K562 (cell line): Measurements from ENCODE around the gene ASIC3. TPM values are rescaled to one million over a fixed set of nuclear protein-coding genes. Genes with fewer than 3 reads are reported as not detected.

Source experiments
- AFF4 ChIP-seq: sonication (generic); formaldehyde crosslinking; IDR thresholded peaks from 2 replicates; pipeline ENCODE4 v1.8.0; 2023; ENCODE audit warnings: mild to moderate bottlenecking, missing genetic modification reagents
- BRF1 ChIP-seq: IDR thresholded peaks from 3 replicates; pipeline ENCODE4 v1.6.1; 2011; ENCODE audit warnings: borderline replicate concordance, mild to moderate bottlenecking; ENCODE audit not compliant: insufficient read length; ENCODE audit errors: extremely low read depth
- CAMTA2 ChIP-seq: fragments of 250-450 bp; sonication (Bioruptor Pico); conservative IDR thresholded peaks from 2 replicates; pipeline ENCODE4 v1.5.1; 2022
- CREBBP ChIP-seq: IDR thresholded peaks from one replicate; pipeline ENCODE4 v1.6.1; 2012; ENCODE audit warnings: low read depth, mild to moderate bottlenecking, control low read depth, inconsistent platforms, low read length
- HMGN3 ChIP-seq: IDR thresholded peaks from 2 replicates; pipeline ENCODE4 v1.6.1; 2011; ENCODE audit warnings: borderline replicate concordance, low read depth, mild to moderate bottlenecking, mixed read lengths, low read length; ENCODE audit not compliant: insufficient read length; ENCODE audit errors: extremely low read depth
- MCM5 ChIP-seq: fragments of 450-650 bp; IDR thresholded peaks from 2 replicates; pipeline ENCODE4 v1.6.1; 2016; ENCODE audit warnings: low read depth
- MTA1 ChIP-seq: fragments of 450-650 bp; IDR thresholded peaks from 2 replicates; pipeline ENCODE4 v1.6.1; 2017; ENCODE audit warnings: borderline replicate concordance
- PHB2 ChIP-seq: fragments of 450-650 bp; IDR thresholded peaks from 2 replicates; pipeline ENCODE4 v1.6.1; 2017; ENCODE audit warnings: low read depth
- SRSF7 ChIP-seq: fragments of 200-400 bp; formaldehyde crosslinking; optimal IDR thresholded peaks from 2 replicates; pipeline ENCODE3; 2017; ENCODE audit warnings: mild to moderate bottlenecking, low read depth, low read length
- TCF3 ChIP-seq: sonication (generic); formaldehyde crosslinking; IDR thresholded peaks from 2 replicates; pipeline ENCODE4 v1.4.0; 2020; ENCODE audit warnings: mild to moderate bottlenecking, missing genetic modification reagents
- TCF7 ChIP-seq: sonication (generic); IDR thresholded peaks from 2 replicates; pipeline ENCODE4 v1.6.1; 2016; ENCODE audit warnings: antibody characterized with exemption, borderline replicate concordance
- ZNF282 ChIP-seq: sonication (generic); formaldehyde crosslinking; IDR thresholded peaks from 2 replicates; pipeline ENCODE4 v1.8.1; 2023; ENCODE audit warnings: missing genetic modification reagents
- ZNF398 ChIP-seq: fragments of 250-450 bp; sonication (Bioruptor Pico); IDR thresholded peaks from 2 replicates; pipeline ENCODE4 v1.8.0; 2021; ENCODE audit warnings: moderate library complexity, mild to moderate bottlenecking, inconsistent platforms
- polyA plus RNA-seq, 8 experiments: library from polyadenylated mRNA; depleted of rRNA in 4 of 8; stranded (reverse) in 5 of 8; unstranded in 3 of 8; fragments of >200 nt; fragmentation: Nextera tagmentation in 2 of 8; fragmentation: Illumina TruSeq in 1 of 8; extraction: Ambion mirVana in 2 of 8; extraction: Trizol in 1 of 8; gene quantifications; 2 replicates each; pipeline versions ENCODE4 v1.2.1 to v1.2.3, GENCODE V29; 2011 to 2014; ENCODE audit warnings: inconsistent platforms in 1 of 8, missing spikeins in 1 of 8
- total RNA-seq, 7 experiments: library from RNA; depleted of rRNA in 6 of 7; stranded (reverse); fragments of >200 nt in 6 of 7; fragmentation: Illumina TruSeq in 2 of 7; extraction: Trizol in 2 of 7; gene quantifications; 2 replicates each; pipeline versions ENCODE4 v1.2.1 to v1.2.3, GENCODE V29; 2011 to 2021; ENCODE audit warnings: low replicate concordance in 1 of 7
- TF ChIP-seq, protein P1 (sequence below), 2 experiments: IDR thresholded peaks; 2 replicates each; pipeline ENCODE4 v1.6.1; 2012; ENCODE audit warnings: improper control_type of control experiment in 2 of 2, low read depth in 2 of 2, low read length in 2 of 2, borderline replicate concordance in 1 of 2
- TF ChIP-seq, protein P2 (sequence below), 2 experiments: IDR thresholded peaks in 1 of 2; conservative IDR thresholded peaks in 1 of 2; 2 replicates each; pipeline ENCODE4 v1.6.1; 2016; ENCODE audit warnings: low read depth in 2 of 2, mild to moderate bottlenecking in 1 of 2, missing compliant biosample characterization in 1 of 2, missing genetic modification characterization in 1 of 2, moderate library complexity in 1 of 2

ASIC3 gene
- total and polyA plus RNA-seq, 9 of the 15 experiments (the other 6 are each of a cell fraction or from before 2014, with no cell fraction given): 0.11 to 5.0 (median 0.87) TPM

DNA sequence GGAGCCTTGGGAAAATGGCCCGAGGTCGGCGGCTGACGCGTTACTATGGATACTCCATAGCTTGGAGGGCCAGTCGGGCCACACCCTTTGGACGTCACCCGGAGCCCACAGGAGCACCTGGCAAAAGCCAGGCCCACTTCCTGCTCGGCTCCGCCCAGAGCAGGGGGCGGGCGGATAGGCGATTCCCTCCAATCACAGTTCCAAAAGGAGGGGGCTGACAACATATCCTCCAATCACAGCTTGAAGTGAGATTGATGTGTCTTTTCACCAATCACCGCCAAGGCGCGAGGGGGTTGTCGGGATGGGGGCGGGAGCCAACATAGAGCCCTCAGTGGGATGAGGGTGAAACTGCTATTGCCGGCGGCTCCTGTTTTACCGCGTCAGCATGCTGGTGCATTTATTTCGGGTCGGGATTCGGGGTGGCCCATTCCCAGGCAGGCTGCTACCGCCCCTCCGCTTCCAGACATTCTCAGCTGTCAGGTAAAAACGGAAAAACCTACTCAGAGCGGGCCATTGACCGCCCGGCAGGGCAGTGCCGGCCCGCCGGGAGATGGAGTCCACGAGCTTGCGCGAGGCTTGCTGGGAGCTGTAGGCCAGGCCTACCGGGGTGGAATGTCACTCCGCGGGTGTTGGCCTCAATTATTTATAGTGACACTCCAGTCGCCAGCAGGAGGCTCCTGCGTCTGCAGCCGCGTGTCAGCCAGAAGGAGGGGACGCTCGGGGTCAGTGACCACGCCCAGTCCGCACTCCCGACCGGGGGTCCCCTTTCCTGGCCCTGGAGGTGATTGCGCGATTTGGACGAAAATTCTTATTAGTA, 20.0 kb upstream of the ASIC3 start, which contains the start of gene ABCB8 (continued):
- TF ChIP-seq AFF4 (CRISPR knock-in tag): 0 out of 2 replicates have a peak, but pooled peaks have one; percentile 67
- TF ChIP-seq, protein P1, sequence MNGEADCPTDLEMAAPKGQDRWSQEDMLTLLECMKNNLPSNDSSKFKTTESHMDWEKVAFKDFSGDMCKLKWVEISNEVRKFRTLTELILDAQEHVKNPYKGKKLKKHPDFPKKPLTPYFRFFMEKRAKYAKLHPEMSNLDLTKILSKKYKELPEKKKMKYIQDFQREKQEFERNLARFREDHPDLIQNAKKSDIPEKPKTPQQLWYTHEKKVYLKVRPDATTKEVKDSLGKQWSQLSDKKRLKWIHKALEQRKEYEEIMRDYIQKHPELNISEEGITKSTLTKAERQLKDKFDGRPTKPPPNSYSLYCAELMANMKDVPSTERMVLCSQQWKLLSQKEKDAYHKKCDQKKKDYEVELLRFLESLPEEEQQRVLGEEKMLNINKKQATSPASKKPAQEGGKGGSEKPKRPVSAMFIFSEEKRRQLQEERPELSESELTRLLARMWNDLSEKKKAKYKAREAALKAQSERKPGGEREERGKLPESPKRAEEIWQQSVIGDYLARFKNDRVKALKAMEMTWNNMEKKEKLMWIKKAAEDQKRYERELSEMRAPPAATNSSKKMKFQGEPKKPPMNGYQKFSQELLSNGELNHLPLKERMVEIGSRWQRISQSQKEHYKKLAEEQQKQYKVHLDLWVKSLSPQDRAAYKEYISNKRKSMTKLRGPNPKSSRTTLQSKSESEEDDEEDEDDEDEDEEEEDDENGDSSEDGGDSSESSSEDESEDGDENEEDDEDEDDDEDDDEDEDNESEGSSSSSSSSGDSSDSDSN (IDR thresholded peaks at IDR 0.05; ENCODE audit: borderline replicate concordance in 1 of 2, low read depth in 2 of 2, low read length in 2 of 2): no peak
- peak; percentile 16 for TF ChIP-seq TCF3 (CRISPR knock-in tag)
- TF ChIP-seq CAMTA2: no peak
- peak; percentile 88 for TF ChIP-seq HMGN3
- no peak for TF ChIP-seq SRSF7
- TF ChIP-seq CREBBP: no peak
- 0 out of 2 replicates have a peak, but pooled peaks have one; percentile 44 for TF ChIP-seq PHB2
- no peak for TF ChIP-seq BRF1
- no peak for TF ChIP-seq ZNF398 (CRISPR knock-in tag)
- TF ChIP-seq MTA1: 0 out of 2 replicates have a peak, but pooled peaks have one; percentile 70
- TF ChIP-seq ZNF282 (CRISPR knock-in tag): no peak
- no peak for TF ChIP-seq MCM5
- no peak for TF ChIP-seq TCF7
- TF ChIP-seq, protein P2, sequence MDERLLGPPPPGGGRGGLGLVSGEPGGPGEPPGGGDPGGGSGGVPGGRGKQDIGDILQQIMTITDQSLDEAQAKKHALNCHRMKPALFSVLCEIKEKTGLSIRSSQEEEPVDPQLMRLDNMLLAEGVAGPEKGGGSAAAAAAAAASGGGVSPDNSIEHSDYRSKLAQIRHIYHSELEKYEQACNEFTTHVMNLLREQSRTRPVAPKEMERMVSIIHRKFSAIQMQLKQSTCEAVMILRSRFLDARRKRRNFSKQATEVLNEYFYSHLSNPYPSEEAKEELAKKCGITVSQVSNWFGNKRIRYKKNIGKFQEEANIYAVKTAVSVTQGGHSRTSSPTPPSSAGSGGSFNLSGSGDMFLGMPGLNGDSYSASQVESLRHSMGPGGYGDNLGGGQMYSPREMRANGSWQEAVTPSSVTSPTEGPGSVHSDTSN (CRISPR knock-in tag; IDR thresholded peaks at IDR 0.05; ENCODE audit: low read depth): peak; percentile 85
- TF ChIP-seq, protein P2 (tag; conservative IDR thresholded peaks at IDR 0.05; ENCODE audit: low read depth): peak; percentile 99
